22Rv1 (cell line): ENCODE data around the gene PML.

Source experiments
- H3K27ac ChIP-seq: fragments of 450-650 bp; 2 replicates; pipeline ENCODE4 v1.5.1; 2017
- CTCF ChIP-seq: fragments of 450-650 bp; IDR thresholded peaks from 2 replicates; pipeline ENCODE4 v1.5.1; 2017; ENCODE audit warnings: mild to moderate bottlenecking
- ZFX ChIP-seq: fragments of 450-650 bp; IDR thresholded peaks from 2 replicates; pipeline ENCODE4 v1.6.1; 2017; ENCODE audit warnings: antibody characterized with exemption, borderline replicate concordance

PML gene

GRCh38 chr15:73986776-73987056, 7.8 kb upstream of the PML start:
- H3K27ac ChIP-seq, result no peak overlapping the region
- no peak for TF ChIP-seq ZFX
- TF ChIP-seq CTCF, result no peak

DNA sequence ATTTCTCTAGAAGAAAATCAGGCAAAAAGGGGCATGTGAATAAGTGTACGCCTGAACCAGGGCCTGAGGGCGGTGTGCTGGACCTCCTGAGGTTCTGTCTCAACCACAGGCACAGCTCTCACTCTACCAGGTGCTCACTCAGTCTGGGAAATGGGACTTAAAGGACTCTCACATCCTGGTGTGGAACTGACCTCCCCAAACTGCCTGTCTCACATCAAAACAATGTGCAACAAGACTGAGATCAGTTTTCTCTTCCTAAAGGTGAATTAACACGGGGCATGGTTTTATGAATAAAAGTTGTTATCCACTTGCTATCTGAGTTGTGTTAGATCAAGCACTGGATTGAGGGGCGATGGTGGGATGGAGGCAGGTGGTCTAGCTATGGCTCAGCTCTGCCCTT, 7.3 kb upstream of the PML start:
- TF ChIP-seq CTCF (no peak), ZFX (no peak)
- H3K27ac ChIP-seq, result no peak overlapping the region

DNA sequence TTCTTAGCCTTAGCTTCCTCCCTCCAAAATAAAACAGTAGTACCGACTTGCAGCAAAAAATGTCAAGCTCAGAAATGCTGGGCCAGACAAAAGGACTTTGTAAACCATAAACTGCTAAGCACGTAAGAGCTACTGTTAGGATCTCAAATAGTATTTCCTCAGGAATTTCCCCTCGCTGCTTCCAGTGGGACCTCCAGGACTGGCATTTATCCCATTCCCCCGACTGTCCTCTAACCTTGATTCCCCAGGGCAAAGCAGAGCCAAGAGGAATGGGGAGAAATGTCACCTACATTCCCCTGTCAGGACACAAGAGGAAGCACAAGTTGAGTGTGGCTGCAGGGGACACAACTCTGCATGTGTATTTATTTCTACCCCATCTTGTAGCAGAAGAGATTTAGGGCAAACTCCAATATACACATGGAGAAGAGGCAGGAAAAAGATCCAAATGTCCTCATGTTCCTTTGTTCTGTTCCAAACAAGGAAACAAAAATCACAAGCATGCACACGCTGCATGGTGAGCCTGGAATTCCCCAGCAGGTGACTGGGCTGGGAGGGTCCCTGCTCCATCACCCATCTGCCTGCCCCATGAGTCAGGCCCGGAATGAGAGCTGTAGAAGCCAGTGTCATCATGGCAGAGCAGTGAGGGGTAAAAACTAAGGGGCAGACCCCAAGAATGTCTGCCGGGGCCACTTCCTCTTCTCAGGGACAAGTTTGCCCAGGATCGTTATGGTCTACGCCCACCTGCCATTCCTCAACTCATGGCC, 6.7 kb upstream of the PML start:
- H3K27ac ChIP-seq, result no peak overlapping the region

GRCh38 chr15:73988445-73988969, 6.0 kb upstream of the PML start:
- no peak overlapping the region for H3K27ac ChIP-seq
- TF ChIP-seq ZFX, result no peak
- TF ChIP-seq CTCF, result no peak

More for the DNA sequence above, 6.7 kb upstream of the PML start:
- no peak for TF ChIP-seq CTCF
- no peak for TF ChIP-seq ZFX

GRCh38 chr15:73989001-73989798, 5.3 kb upstream of the PML start:
- no peak overlapping the region for H3K27ac ChIP-seq
- TF ChIP-seq ZFX (no peak), CTCF (no peak)

DNA sequence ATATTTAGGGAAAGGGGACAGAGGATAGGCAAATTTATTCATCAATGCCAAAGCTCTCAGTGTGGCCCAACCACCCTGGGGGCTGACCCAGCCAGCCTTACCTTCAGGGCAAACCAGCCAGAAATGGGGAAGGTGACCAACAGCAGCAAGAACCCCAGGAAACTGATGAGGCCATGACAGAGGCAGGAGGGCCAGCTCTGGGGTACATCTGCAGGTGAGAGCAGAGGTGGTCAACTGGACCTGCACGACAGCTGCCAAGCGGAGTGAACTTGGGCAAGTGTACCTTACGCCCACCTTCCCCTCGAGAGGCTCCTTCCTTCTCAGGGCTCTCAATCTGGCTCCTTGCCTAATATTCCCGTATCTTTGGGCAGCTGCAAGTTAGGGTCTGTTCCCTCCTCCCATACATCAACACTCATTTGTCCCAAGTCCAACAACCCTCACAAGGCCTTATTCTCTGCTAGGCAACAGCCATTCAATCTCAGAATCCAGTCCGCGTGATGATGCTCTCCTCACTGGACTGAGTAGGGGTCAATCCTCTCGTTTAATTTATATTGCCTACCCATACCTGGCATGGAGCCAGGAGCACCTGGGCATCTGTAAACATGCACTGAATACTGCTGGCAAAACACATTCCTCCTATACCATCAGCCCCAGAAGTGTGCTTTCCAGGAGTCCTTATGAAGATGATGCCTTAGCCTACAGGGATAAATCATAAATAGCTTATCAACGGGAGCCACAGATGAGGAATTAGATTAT, 4.1 kb upstream of the PML start:
- H3K27ac ChIP-seq, result no peak overlapping the region

More for the DNA sequence above, 4.1 kb upstream of the PML start:
- TF ChIP-seq ZFX, result no peak
- TF ChIP-seq CTCF, result no peak
